ENCODE data around the gene SLC25A3.
A peak's percentile ranks its signal among the peaks of the same experiment; 100 is the strongest.
"Not testable (repeated sequence)": the region's sequence is repeated elsewhere in the genome, so short reads cannot be mapped to it uniquely, and the experiment has no call there.

The SLC25A3 gene

GRCh38 chr12:98595243-98595988, 1.9 kb downstream of the SLC25A3 start:
- no peak for DNase-seq

GRCh38 chr12:98597313-98597712, 3.8 kb downstream of the SLC25A3 start:
- not testable (repeated sequence) for DNase-seq

- DNase-seq, result no peak
Measured at GRCh38 chr12:98601924-98602323, 8.4 kb downstream of the SLC25A3 start.

GRCh38 chr12:98606359-98606988, 13.0 kb downstream of the SLC25A3 start:
- no peak for DNase-seq

- DNase-seq, result no peak
Measured at GRCh38 chr12:98610596-98610995, 17.1 kb downstream of the SLC25A3 start.

GRCh38 chr12:98612696-98613334, 19.3 kb downstream of the SLC25A3 start:
- DNase-seq, result no peak

- DNase-seq, result no peak
Measured at GRCh38 chr12:98618952-98619351, 25.5 kb downstream of the SLC25A3 start.

GRCh38 chr12:98635657-98636323, 42.3 kb downstream of the SLC25A3 start:
- DNase-seq, result no peak

GRCh38 chr12:98637068-98637467, 43.6 kb downstream of the SLC25A3 start:
- DNase-seq, result no peak

- DNase-seq, result no peak
Measured at GRCh38 chr12:98638009-98638408, 44.5 kb downstream of the SLC25A3 start.

GRCh38 chr12:98639491-98639890, 46.0 kb downstream of the SLC25A3 start:
- no peak for DNase-seq

GRCh38 chr12:98642801-98643200, 49.3 kb downstream of the SLC25A3 start:
- DNase-seq, result not testable (repeated sequence)

- no peak for DNase-seq
Measured at GRCh38 chr12:98644433-98644711, 50.9 kb downstream of the SLC25A3 start.

GRCh38 chr12:98644712-98645571, 51.5 kb downstream of the SLC25A3 start, which contains the start of the genes APAF1 and IKBIP:
TSS of gene APAF1 (plus strand) at chr12:98645290. CDS start at chr12:98648360, 3,070 bp downstream.
TSS of gene IKBIP (minus strand) at chr12:98644788. CDS start at chr12:98644701, 87 bp downstream.
- peak; percentile 97 for DNase-seq

GRCh38 chr12:98645572-98646067, 52.1 kb downstream of the SLC25A3 start:
- no peak for DNase-seq

GRCh38 chr12:98646294-98647090, 53.0 kb downstream of the SLC25A3 start:
- no peak for DNase-seq

- DNase-seq, result no peak
Measured at GRCh38 chr12:98651328-98651727, 57.8 kb downstream of the SLC25A3 start.

- DNase-seq, result no peak
Measured at GRCh38 chr12:98653866-98654493, 60.5 kb downstream of the SLC25A3 start.
